OCI-M2 (cell line): ENCODE measurements around the gene SSTR5.
"Not testable (repeated sequence)": the region's sequence is repeated elsewhere in the genome, so short reads cannot be mapped to it uniquely, and the experiment has no call there.

Experiments
- DNase-seq: peaks from one replicate; lab custom pipeline; 2025; ENCODE audit not compliant: unreplicated experiment; lab: John Stamatoyannopoulos, UW

SSTR5 gene

DNA sequence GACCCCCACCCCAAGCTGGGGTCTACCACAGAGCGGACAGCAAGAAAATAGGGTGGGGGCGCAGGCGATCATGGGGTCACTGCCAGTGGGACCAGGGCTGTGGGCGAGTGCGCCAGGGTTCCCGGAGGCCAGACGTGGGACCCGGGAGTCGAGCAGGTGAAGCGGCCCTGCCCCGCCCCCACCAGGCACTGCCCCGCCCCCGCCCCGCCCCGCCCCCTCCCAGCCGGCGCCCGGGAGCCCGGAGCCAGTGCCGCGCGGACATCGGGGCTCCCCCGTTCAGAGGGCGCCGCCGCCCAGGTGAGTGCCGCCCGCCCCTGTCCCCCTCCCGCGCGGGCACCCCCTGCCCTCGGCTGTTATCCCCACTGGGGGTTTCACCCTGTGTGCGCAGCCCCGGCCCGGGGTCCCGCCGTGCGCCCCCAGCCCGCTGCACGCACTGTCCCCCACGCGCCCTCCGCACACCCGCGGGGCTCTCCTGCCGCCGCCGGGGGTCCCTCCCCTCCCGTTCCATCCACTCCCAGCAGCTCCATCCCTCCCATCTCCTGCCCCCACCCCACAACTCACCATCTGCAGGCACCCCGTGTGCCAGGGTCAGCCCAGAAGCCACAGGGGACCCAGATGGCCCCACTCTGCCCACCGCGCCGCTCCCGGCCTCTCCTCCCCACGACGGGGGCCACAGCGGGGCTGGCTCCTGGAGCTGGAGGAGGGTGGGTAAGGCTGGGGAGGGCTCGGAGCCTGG is at the start of gene SSTR5:
TSS of gene SSTR5 (plus strand) at position 222 of the 736 bp plus-strand sequence. CDS start 6,122 bp downstream, outside the sequence.
- DNase-seq = no peak

DNA sequence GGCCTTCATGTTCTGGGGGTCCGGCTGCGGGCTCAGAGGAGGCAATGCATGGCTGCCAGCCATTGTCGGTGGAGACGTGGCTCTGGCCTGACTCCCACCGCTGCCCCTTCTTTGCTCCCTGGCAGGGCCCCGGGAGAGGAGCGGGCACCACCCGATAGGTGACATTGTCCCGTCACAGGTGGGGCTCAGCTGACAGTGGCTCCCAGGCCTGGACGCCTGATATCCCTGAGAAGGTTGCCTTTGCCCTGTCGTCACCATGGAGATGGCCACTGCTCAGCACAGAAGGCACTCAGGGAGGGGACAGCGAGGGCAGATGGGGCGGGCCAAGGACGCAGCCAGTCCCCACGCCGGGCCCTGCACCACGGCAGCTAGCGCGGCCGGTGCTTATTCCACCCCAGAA is 48.4 kb upstream of the SSTR5 start:
- DNase-seq = no peak

DNA sequence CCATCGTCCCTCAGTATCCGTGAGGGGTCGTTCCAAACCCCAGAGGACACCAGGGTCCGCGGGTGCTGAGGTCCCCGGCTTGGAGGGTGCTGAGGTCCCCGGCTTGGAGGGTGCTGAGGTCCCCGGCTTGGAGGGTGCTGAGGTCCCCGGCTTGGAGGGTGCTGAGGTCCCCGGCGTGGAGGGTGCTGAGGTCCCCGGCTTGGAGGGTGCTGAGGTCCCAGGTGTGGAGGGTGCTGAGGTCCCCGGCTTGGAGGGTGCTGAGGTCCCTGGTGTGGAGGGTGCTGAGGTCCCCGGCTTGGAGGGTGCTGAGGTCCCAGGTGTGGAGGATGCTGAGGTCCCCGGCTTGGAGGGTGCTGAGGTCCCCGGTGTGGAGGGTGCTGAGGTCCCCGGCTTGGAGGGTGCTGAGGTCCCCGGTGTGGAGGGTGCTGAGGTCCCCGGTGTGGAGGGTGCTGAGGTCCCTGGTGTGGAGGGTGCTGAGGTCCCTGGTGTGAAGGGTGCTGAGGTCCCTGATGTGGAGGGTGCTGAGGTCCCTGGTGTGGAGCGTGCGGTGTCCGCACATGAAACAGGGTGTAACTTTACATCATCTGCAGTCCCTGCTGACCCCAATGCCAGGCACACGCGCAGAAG is 47.3 kb upstream of the SSTR5 start:
- DNase-seq = not testable (repeated sequence)

DNA sequence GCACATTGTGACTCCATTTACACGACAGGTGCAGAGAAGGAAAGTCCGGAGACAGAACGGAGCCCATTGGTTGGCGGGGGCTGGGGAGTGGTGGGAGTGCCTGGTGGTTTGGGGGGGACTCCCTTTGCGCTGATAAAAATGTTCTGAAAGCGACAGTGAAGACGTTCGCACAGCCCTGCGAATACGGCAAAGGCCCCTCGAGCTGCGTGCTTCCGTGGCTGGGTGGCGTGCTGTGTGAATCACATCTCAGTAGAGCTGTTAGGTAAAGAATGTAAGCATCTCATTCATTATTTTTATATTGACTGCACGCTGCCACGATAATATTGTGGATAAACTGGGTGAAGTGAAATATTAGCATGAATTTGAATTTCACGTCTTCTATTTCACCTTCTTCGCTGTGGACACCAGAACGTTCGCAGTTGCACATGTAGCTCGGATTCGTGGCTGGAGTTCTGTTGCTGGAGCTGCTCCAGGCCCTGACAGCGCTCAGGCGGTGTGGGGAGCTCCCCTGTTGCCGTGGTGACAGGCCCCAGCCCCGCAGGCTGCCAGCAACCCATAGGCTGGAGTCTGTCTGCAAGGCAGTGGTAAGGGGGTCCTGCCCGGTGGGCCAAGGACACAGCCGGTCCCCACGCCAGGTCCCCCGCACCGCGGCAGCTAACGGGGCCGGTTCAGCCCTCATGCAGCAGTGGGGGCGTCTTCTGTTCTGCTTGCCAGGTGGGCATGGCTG is 46.3 kb upstream of the SSTR5 start:
- no peak for DNase-seq

DNA sequence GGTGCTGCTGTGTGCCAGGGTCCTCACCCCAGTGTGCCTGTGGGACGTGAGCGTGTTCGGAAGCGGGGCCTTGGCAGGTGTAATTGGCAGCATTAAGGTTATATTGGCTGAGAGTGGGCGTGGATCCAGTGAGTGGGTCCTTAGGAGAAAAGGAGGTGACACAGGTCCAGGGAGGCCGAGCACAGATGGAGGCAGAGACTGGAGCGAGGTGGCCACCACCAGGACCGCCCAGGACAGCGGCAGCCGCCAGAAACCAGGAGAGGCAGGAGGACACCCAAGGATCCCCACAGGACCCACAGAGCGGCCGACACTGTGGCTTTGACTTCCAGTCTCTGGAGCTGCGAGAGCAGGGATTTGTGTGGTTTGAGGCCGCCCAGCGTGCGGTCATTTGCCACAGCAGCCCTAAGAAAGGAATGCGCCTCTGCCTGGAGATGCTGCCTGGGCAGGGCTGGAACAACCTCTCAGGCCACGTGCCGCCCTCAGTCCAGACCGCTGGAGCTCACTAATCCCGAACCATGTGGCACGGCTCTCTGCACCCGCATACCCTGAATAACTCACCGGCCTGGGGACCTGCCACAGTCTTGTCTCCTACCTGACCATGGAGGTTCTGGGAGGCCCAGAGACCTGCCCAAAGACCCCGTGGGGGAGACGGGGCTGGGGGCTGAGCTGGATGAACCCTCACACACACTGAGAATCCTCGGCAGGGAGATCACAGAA is 45.6 kb upstream of the SSTR5 start:
- DNase-seq = no peak

DNA sequence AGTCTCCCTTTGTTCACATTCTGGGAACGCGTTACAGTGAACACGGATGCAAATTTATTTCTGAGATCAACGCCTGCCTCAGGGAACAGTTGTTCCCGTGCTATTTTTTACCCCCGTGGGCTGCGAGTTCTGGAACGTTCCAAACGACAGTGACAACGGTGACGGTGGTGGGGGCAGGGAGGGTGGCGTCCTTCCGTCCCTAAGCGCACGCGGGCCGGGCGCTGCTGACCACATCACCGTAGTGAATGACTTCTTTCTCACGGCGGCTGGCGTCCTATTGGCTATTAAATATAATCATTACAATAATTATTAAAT is 45.1 kb upstream of the SSTR5 start:
- no peak for DNase-seq

DNA sequence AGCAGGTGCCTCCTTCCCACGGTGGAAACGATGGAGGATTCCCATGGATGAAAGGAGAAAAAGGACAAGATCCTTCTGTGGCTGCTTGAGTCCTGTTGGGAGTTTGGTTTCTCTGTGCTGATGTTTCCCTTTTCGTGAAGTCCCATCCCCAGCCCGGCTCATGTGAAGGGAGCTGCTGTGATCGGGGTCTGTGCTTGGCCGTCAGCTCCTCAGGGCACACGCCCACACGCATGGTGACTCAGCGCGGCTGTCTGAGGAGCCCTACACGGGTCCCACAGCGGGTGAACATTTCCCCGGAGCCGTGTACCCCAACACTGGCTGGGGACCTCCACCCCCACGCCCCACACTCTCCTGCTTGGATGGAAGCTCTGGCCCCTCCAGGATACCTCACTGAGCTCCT is 44.5 kb upstream of the SSTR5 start:
- no peak for DNase-seq

DNA sequence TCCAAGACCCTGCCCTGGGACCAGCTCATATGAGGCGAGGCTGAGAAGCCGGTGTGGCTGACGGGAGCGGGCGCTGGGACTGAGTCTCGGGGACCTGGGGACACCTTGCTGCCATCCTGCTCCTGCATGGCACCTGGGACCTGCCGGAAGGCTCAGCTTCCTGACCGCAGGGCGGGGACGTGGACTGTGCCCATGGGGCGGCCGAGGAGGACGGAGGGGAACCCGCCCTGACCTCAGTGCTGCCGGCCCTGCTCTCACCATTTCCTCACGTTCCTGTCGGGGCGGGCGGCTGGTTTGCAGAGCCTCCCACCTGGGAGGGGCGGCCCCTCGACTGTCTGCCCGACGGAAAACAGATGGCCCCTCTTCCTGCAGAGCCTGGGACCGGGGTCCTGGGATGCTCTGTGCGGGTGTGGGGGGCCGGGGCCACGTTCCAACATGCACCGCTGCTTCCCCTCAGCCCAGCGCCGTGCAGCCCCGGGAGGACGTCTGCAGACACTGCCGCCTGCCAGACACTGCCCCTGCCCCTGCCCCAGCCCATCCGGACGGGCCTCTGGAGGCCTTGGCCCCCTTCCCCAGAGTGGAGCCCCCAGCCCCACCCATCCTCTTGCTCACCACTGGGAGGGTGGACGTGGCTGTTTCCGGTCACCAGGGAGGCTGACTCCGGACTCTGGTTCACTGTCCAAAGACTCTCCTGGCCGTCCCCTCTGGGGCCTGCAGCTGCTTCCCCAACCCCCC is 43.9 kb upstream of the SSTR5 start:
- no peak for DNase-seq

DNA sequence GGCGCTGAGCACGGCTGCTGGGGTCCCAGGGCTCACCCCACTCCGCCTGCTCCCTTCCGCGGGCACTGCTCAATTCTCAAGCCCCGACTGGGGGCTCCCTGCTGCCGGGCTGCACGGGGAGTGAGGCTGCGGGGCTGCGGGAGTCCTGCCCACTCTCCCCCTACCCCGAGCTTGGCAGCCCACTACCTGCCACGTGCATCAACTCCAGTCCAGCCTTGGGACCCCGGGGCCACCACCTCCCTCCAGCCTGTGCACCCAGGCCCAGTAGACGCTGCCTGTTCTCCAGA is 43.3 kb upstream of the SSTR5 start:
- no peak for DNase-seq

DNA sequence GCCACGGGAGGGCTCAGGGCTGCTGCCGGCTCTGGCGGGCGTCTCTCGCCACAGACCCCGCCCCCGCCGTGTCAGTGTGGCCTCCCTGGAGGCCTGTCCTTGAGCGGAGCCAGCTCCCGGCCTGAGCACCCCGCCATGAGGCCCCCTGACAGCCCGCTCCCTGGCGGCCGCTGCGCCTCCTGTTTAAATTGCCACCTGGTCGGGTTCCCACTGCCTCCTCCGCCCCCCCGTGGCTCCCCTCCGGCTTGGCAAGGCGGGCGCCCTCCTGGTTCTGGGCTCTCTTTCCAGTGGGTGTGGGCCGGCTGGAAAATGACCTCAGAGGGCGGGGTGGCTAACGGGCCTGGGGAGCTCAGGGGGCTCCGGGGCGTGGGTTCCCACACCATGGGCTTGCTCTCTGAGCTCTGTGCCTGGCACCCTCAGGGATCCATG is 42.1 kb upstream of the SSTR5 start:
- no peak for DNase-seq

DNA sequence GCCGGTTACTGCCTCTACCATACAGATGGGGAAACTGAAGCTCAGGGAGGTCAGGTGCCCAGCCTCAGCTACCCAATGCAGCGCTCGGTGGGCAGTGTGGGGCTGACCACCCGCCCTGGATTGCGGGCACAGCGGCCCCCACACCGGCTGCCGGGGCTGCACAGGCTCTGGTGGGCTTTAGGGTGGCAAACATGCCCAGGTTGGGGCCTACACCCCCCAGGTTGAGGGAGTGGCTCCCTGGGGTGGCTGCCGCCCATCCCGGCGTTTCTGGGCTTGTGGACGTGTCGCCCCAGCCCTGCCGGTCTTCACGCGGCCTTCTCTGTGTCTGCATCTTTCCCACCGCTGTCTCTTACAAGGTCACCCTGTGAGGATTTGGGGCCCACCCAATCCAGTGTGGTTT is 40.9 kb upstream of the SSTR5 start:
- no peak for DNase-seq

DNA sequence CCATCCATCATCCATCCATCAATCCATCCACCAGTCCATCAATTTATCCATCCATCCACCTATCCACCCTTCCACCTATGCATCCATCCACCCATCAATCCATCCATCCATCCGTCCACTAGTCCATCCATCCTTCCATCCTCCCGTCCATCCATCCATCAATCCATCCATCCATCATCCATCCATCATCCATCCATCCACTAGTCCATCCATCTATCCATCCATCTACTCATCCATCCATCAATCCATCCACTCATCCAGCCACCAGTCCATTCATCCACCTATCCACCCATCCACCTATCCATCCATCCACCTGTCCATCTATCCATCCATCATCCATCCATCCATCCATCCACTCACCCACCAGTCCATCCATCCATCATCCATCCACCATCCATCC is 39.9 kb upstream of the SSTR5 start:
- DNase-seq = no peak

DNA sequence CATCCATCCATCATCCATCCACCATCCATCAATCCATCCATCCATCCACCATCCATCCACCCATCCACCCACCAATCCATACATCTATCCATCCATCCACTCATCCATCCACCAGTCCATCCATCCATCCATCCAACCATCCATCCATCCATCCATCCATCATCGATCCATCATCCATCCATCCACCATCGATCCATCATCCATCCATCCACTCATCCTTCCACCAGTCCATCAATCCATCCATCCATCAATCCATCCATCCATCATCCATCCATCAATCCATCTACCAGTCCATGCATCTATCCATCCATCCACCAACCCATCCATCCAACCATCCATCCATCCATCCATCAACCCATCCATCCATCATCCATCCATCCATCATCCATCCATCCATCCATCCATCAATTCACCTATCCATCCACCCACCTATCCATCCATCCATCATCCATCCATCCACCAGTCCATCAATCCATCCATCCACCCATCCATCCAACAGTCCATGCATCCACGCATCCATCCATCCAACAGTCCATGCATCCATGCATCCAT is 39.3 kb upstream of the SSTR5 start:
- no peak for DNase-seq

DNA sequence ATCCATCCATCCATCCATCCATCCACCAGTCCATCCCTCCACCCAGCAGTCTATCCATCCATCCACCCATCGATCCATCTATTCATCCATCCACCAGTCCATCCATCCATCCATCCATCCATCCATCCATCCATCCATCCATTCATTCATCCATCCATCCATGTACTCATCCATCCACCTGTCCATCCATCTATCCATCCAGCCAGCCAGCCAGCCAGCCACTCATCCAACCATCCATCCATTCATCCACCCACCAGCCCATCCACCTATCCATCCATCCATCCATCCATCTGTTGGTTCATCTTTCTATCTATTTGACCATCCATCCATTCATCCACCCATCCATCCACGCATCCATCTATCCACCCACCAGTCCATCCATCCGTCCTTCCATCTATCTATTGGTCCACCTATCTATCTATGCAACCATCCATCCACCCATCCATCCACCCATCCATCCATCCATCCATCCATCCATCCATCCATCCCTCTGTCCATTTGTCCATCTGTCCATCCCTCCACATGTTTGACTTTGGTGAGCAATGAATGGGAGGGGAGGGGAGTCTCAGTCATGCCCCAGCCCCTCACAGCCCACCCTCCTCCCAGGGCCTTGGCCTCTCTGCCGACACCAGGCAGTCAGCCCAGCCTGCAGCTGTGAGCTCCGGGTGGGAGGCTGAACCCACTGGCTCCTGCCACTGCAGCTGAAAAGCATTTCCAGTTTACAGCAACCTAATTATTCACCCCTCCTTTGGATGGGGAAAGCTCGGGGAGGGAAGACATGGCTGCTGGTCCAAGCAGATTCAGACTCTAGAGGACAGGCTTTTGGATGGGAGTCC is 38.1 kb upstream of the SSTR5 start:
- DNase-seq = no peak

DNA sequence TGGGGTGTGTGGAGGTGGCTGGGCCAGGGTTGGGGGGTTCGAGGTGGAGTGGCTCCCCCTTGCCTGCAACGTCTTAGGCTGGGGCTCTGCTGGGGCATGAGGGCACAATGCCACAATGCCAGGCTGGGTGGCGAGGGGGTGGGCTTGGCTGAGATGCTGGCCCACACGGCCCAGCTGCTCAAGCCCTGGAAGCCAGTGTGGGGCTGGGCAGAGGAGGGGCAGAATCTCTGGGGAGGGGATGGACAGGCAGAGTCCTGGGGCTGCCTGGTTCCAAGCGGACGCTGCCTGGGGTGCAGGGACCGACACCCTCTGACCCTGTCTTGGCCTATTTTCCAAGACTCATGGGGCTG is 37.5 kb upstream of the SSTR5 start:
- no peak for DNase-seq

DNA sequence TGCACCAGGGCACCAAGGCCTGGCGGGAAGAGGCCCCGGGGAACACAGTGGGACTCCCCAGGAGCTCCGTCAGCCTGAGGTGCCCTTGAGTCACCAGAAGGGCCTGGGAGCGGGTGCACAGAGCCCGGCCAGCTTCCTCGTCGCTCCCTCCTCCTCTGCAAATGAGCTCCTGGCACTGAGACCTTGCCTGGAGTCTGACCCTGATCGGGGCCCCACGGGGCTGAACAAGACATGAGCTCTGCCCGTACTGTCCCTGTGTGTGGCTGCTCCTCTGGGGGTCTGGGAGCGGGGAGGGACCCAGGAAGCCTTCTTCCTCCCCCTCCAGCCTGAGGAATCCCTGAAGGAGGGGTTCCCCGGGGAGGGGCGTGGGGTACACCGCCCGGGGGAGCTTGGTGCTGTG is 36.4 kb upstream of the SSTR5 start:
- DNase-seq = no peak

DNA sequence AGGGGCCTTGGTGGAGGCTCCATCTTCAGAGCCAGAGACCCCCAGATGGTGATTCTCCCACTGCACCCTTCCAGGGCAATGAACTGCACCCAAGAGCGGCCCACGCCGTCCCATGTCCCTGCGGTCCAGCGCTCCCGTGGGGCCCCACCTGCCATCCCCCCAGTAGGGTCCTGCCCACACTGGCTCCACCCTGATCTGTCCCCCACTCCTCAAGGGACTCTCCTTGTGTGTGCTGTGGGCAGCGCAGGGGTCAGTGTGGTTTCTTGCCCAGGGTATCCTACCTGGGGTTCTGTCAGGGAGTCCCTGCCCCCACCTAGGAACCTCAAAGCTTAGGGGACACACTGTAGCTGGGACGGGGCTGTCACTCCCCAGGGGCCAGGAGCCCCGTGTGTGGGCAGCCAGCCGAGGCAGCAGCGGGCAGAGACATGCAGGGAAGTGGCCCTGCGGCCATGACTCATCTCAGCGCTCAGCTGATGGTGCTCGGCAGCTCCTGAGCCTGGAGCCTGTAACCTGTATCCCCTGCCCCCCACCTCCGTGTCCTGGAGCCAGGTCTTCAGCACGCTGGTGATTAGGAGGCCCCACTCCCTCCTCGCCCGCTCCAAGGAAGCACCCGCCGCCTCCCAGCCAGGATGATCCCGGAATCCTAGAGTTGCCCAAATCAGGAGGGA is 35.7 kb upstream of the SSTR5 start:
- no peak for DNase-seq

DNA sequence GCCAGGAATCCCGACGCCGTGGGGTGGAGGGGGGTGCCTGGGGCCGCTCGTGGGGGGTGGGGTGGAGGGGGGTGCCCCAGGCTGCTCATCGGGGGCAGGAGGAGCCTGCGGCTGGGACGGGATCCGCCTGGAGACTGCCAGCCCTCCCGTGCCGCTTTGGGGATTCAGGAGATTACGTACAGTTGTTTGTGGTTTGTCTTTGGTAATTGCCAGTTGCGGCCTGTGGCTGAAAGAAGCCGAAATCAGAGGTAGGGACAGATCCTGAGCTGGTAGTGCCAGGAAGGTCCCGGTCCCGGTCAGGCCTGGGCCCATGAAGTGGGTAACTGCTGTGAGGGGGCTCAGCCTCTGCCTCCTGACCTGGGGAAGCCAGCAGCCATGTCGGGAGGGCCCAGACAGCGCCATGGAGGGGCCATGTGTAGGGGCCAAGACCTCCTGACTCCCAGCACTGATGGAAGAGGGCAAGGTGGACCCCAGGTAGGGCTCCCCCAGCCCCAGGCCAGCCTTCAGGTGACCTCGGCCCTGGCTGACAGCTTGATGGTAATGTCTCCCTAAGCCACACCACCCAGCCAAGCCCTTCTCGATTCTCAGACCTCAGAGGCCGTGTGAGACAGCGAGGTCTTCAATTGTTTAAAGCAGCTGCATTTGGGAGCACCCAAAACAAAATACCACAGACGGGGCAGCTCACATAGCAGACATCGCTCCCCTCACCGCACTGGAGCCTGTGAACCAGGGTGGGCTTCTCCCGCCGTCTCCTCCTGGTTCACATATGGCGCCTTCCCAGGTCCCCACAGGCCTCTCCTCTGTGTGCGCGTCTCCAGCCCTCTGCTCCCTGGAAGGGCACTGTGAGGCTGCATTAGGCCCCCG is 34.9 kb upstream of the SSTR5 start:
- DNase-seq = no peak

DNA sequence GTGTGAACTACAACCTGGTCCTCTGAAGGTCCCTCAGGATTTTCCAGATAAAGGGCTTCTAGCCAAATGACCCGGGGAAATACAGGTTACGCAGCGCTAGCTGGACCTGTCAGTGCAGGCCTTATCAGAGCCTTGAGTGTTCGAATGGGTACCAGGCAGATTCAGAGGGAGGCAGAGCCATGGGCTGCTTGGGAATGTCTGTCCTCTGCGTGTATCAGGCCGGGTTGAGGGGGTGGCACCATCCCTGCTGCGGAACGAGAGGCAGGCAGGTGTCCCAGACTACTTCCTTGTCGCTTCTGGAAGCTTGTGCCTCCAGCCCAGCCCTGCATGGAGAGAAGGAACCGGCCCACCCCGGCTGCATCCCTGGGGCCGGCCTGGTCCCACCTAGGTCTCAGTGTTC is 33.6 kb upstream of the SSTR5 start:
- DNase-seq = no peak
